Astrocyte (in vitro differentiated cells and primary cell): ENCODE data around the gene EGLN3.

ENCODE experiments used
- CTCF ChIP-seq: IDR thresholded peaks from 2 replicates; pipeline ENCODE4 v1.5.1; 2011; ENCODE audit warnings: low read depth, mild to moderate bottlenecking, inconsistent platforms, low read length, moderate library complexity; ENCODE audit not compliant: insufficient read depth
- EZH2 ChIP-seq: IDR thresholded peaks from 2 replicates; pipeline ENCODE4 v1.6.1; 2012; ENCODE audit warnings: mild to moderate bottlenecking, low read length, inconsistent platforms; ENCODE audit not compliant: insufficient read depth

- TF ChIP-seq CTCF (no peak), EZH2 (no peak)
These were observed 21.8 kb upstream of the EGLN3 start for GRCh38 chr14:33972583-33973081.
